Upper lobe of left lung (tissue), 4 donors: ENCODE results near the gene CARD10.

Source experiments
- CTCF ChIP-seq, 6 experiments: fragments of 450-650 bp in 4 of 6; fragments of 200-600 bp in 2 of 6; sonication (generic) in 2 of 6; IDR thresholded peaks; one replicate each; pipeline ENCODE4 v1.5.1; 2016 to 2019; ENCODE audit warnings: antibody characterized with exemption in 6 of 6
- EP300 ChIP-seq, 4 donors: sonication (generic); formaldehyde crosslinking; IDR thresholded peaks; one replicate each; pipeline ENCODE4 v1.5.1; 2017; ENCODE audit warnings: antibody characterized with exemption in 4 of 4, control low read depth in 2 of 4
- POLR2A ChIP-seq, 4 donors: fragments of 450-650 bp; IDR thresholded peaks; one replicate each; pipeline ENCODE4 v1.5.1; 2016 to 2017; ENCODE audit warnings: antibody characterized with exemption in 4 of 4, mild to moderate bottlenecking in 2 of 4
- POLR2AphosphoS5 ChIP-seq, 2 donors: sonication (generic); formaldehyde crosslinking; IDR thresholded peaks; one replicate each; pipeline ENCODE4 v1.5.1; 2017; ENCODE audit warnings: antibody characterized with exemption in 2 of 2

GRCh38 chr22:37491559-37492427, 27.4 kb downstream of the CARD10 start:
- TF ChIP-seq CTCF (IDR thresholded peaks at IDR 0.05) (no peak), POLR2A (IDR thresholded peaks at IDR 0.05) (no peak), POLR2AphosphoS5 (IDR thresholded peaks at IDR 0.05) (no peak), EP300 (IDR thresholded peaks at IDR 0.05) (no peak)
